OCI-LY3 (cell line): ENCODE data around the gene SHC1.

ENCODE experiments used
- CTCF ChIP-seq: fragments of 200-600, 300-600 bp; sonication (generic); IDR thresholded peaks from 2 replicates; pipeline ENCODE4 v1.5.1; 2014; ENCODE audit warnings: antibody characterized with exemption, low read length, low read depth
- EZH2phosphoT487 ChIP-seq: fragments of 200-600 bp; shearing (Covaris generic); IDR thresholded peaks from 2 replicates; pipeline ENCODE4 v1.6.1; 2018; ENCODE audit warnings: antibody characterized with exemption, mixed run types, low read depth

- no peak for TF ChIP-seq CTCF
- no peak for TF ChIP-seq EZH2phosphoT487
Observed at GRCh38 chr1:154974808-154975408, 4.4 kb upstream of the SHC1 start.
